WTC11 (cell line): ENCODE data around the gene ZNF185. TPM values are rescaled to one million over a fixed set of nuclear protein-coding genes. Genes with fewer than 3 reads are reported as not detected.

Source experiments
- ATAC-seq: fragments of 200-7000 bp; cut with Tn5 transposase; 2 replicates; pipeline ENCODE4 v1.10.0; 2021; ENCODE audit warnings: mild to moderate bottlenecking, moderate library complexity
- CTCF ChIA-PET: fragments of 300-600 bp; sonication (Branson Sonifier 250); formaldehyde crosslinking; loops from one replicate; lab custom pipeline; 2021; ENCODE audit warnings: antibody characterized with exemption; lab: Charles Lee
- POLR2A ChIA-PET: fragments of 350-600 bp; sonication (Branson Sonifier 250); formaldehyde crosslinking; loops from one replicate; lab custom pipeline; 2021; ENCODE audit warnings: antibody characterized with exemption; lab: Charles Lee
- DNase-seq: peaks from one replicate; pipeline ENCODE4 v3.0.0; 2021; ENCODE audit warnings: low spot score
- H3K27ac Mint-ChIP-seq: 2 replicates; pipeline ENCODE4 v1.8.0; 2021; ENCODE audit warnings: mixed read lengths
- H3K27me3 Mint-ChIP-seq: 2 replicates; pipeline ENCODE4 v1.8.0; 2021; ENCODE audit warnings: low read depth, mild to moderate bottlenecking, moderate library complexity, mixed read lengths
- H3K36me3 Mint-ChIP-seq: 2 replicates; pipeline ENCODE4 v1.8.0; 2021; ENCODE audit warnings: mixed read lengths
- H3K4me1 Mint-ChIP-seq: 2 replicates; pipeline ENCODE4 v1.8.0; 2022; ENCODE audit warnings: mixed read lengths
- H3K4me3 Mint-ChIP-seq: 2 replicates; pipeline ENCODE4 v1.8.0; 2021; ENCODE audit warnings: mild to moderate bottlenecking, moderate library complexity, mixed read lengths
- H3K9me3 Mint-ChIP-seq: 2 replicates; pipeline ENCODE4 v1.8.0; 2021; ENCODE audit warnings: mixed read lengths
- ATF1 ChIP-seq: sonication (generic); formaldehyde crosslinking; IDR thresholded peaks from 2 replicates; pipeline ENCODE4 v1.8.1; 2023; ENCODE audit warnings: mild to moderate bottlenecking, moderate library complexity, missing genetic modification reagents
- ELF4 ChIP-seq: sonication (generic); formaldehyde crosslinking; IDR thresholded peaks from 2 replicates; pipeline ENCODE4 v1.8.1; 2022; ENCODE audit warnings: low read depth, mild to moderate bottlenecking, moderate library complexity, missing genetic modification reagents
- HMGA2 ChIP-seq: fragments of 250-450 bp; sonication (Bioruptor Pico); IDR thresholded peaks from 2 replicates; pipeline ENCODE4 v1.4.0; 2021; ENCODE audit warnings: mild to moderate bottlenecking, moderate library complexity
- JAZF1 ChIP-seq: fragments of 250-450 bp; sonication (Bioruptor Pico); IDR thresholded peaks from 2 replicates; pipeline ENCODE4 v1.9.0; 2021; ENCODE audit warnings: moderate library complexity, mild to moderate bottlenecking, inconsistent platforms
- MYBL2 ChIP-seq: sonication (generic); formaldehyde crosslinking; IDR thresholded peaks from 2 replicates; pipeline ENCODE4 v1.8.1; 2023; ENCODE audit warnings: mild to moderate bottlenecking, moderate library complexity, missing genetic modification reagents
- SMAD3 ChIP-seq: sonication (generic); formaldehyde crosslinking; IDR thresholded peaks from 2 replicates; pipeline ENCODE4 v1.8.0; 2022; ENCODE audit warnings: missing genetic modification reagents, mild to moderate bottlenecking, borderline replicate concordance
- ZBTB21 ChIP-seq: sonication (generic); formaldehyde crosslinking; IDR thresholded peaks from 2 replicates; pipeline ENCODE4 v1.8.1; 2023; ENCODE audit warnings: mild to moderate bottlenecking, missing genetic modification reagents, borderline replicate concordance
- total RNA-seq: library from RNA; stranded (reverse); gene quantifications from 3 replicates; pipeline ENCODE4 v1.2.3, GENCODE V29; 2021
- TF ChIP-seq, protein P1 (sequence below): sonication (generic); formaldehyde crosslinking; IDR thresholded peaks from 2 replicates; pipeline ENCODE4 v1.8.0; 2022; ENCODE audit warnings: mild to moderate bottlenecking, missing genetic modification reagents
- TF ChIP-seq, protein P2 (sequence below): sonication (generic); formaldehyde crosslinking; IDR thresholded peaks from 2 replicates; pipeline ENCODE4 v1.8.0; 2022; ENCODE audit warnings: missing genetic modification reagents
- TF ChIP-seq, protein P3 (sequence below): sonication (generic); formaldehyde crosslinking; IDR thresholded peaks from 2 replicates; pipeline ENCODE4 v1.8.0; 2022; ENCODE audit warnings: mild to moderate bottlenecking, missing genetic modification reagents
- TF ChIP-seq, protein P4 (sequence below): sonication (generic); formaldehyde crosslinking; IDR thresholded peaks from 2 replicates; pipeline ENCODE4 v1.8.1; 2022; ENCODE audit warnings: missing genetic modification reagents, borderline replicate concordance
- TF ChIP-seq, protein P5 (sequence below): sonication (generic); formaldehyde crosslinking; IDR thresholded peaks from 2 replicates; pipeline ENCODE4 v1.8.1; 2022; ENCODE audit warnings: low read depth, mild to moderate bottlenecking, moderate library complexity, missing genetic modification reagents, borderline replicate concordance
- TF ChIP-seq, protein P6 (sequence below): sonication (generic); formaldehyde crosslinking; conservative IDR thresholded peaks from 2 replicates; pipeline ENCODE4 v1.8.1; 2022; ENCODE audit warnings: mild to moderate bottlenecking, missing genetic modification reagents
- TF ChIP-seq, protein P7 (sequence below): sonication (generic); formaldehyde crosslinking; IDR thresholded peaks from 2 replicates; pipeline ENCODE4 v1.8.1; 2022; ENCODE audit warnings: mild to moderate bottlenecking, missing genetic modification reagents, moderate library complexity, borderline replicate concordance

Gene ZNF185
- total RNA-seq, 1 experiment from 2014 or later: 8.2 TPM

DNA sequence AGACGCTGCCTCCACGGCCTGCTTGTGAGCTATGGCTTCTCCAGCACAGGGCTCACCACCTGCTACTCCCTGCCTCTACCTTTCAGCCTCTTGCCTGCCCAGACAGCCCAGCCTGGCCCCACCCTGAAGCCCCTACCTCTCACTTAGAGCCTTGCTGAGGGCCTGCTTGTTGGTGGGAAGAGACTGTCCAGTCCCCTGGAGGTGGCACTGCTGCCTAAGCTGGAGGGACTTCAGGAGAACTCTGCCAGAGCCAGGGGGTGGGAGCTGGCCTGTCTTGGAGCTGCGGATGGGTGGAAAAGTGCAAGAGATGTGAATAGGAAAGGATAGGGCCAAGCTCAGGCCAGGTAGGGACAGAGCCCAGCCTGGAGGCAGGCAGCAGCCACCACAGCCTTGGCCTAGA, 2.7 kb upstream of the ZNF185 start:
- Mint-ChIP-seq H3K27me3 (peaks cover 33% of the 10 kb centered on the region), H3K9me3 (no peaks in the 10 kb centered on the region), H3K4me1 (peaks cover 59% of the 10 kb centered on the region), H3K27ac (no peak overlapping the region), H3K4me3 (no peak overlapping the region), H3K36me3 (no peaks in the 10 kb centered on the region)
- ChIA-PET POLR2A (no interaction called here), CTCF (interaction anchor here (0.6 to 3.0 kb wide), 5 partner anchors 9 to 497 kb away, joined by 3 to 17 read pairs (median 5); no protein-coding TSS in a partner anchor)
- ATAC-seq: no peak
- TF ChIP-seq ZBTB21 (CRISPR knock-in tag) (no peak), HMGA2 (no peak), MYBL2 (CRISPR knock-in tag) (no peak), SMAD3 (CRISPR knock-in tag) (no peak), JAZF1 (CRISPR knock-in tag) (no peak), ELF4 (CRISPR knock-in tag) (no peak), ATF1 (CRISPR knock-in tag) (no peak)
- TF ChIP-seq, protein P1, sequence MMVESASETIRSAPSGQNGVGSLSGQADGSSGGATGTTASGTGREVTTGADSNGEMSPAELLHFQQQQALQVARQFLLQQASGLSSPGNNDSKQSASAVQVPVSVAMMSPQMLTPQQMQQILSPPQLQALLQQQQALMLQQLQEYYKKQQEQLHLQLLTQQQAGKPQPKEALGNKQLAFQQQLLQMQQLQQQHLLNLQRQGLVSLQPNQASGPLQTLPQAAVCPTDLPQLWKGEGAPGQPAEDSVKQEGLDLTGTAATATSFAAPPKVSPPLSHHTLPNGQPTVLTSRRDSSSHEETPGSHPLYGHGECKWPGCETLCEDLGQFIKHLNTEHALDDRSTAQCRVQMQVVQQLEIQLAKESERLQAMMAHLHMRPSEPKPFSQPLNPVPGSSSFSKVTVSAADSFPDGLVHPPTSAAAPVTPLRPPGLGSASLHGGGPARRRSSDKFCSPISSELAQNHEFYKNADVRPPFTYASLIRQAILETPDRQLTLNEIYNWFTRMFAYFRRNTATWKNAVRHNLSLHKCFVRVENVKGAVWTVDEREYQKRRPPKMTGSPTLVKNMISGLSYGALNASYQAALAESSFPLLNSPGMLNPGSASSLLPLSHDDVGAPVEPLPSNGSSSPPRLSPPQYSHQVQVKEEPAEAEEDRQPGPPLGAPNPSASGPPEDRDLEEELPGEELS (CRISPR knock-in tag): no peak
- TF ChIP-seq, protein P2, sequence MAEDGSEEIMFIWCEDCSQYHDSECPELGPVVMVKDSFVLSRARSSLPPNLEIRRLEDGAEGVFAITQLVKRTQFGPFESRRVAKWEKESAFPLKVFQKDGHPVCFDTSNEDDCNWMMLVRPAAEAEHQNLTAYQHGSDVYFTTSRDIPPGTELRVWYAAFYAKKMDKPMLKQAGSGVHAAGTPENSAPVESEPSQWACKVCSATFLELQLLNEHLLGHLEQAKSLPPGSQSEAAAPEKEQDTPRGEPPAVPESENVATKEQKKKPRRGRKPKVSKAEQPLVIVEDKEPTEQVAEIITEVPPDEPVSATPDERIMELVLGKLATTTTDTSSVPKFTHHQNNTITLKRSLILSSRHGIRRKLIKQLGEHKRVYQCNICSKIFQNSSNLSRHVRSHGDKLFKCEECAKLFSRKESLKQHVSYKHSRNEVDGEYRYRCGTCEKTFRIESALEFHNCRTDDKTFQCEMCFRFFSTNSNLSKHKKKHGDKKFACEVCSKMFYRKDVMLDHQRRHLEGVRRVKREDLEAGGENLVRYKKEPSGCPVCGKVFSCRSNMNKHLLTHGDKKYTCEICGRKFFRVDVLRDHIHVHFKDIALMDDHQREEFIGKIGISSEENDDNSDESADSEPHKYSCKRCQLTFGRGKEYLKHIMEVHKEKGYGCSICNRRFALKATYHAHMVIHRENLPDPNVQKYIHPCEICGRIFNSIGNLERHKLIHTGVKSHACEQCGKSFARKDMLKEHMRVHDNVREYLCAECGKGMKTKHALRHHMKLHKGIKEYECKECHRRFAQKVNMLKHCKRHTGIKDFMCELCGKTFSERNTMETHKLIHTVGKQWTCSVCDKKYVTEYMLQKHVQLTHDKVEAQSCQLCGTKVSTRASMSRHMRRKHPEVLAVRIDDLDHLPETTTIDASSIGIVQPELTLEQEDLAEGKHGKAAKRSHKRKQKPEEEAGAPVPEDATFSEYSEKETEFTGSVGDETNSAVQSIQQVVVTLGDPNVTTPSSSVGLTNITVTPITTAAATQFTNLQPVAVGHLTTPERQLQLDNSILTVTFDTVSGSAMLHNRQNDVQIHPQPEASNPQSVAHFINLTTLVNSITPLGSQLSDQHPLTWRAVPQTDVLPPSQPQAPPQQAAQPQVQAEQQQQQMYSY: no peak
- TF ChIP-seq, protein P3, sequence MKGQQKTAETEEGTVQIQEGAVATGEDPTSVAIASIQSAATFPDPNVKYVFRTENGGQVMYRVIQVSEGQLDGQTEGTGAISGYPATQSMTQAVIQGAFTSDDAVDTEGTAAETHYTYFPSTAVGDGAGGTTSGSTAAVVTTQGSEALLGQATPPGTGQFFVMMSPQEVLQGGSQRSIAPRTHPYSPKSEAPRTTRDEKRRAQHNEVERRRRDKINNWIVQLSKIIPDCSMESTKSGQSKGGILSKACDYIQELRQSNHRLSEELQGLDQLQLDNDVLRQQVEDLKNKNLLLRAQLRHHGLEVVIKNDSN (CRISPR knock-in tag): no peak
- TF ChIP-seq, protein P4, sequence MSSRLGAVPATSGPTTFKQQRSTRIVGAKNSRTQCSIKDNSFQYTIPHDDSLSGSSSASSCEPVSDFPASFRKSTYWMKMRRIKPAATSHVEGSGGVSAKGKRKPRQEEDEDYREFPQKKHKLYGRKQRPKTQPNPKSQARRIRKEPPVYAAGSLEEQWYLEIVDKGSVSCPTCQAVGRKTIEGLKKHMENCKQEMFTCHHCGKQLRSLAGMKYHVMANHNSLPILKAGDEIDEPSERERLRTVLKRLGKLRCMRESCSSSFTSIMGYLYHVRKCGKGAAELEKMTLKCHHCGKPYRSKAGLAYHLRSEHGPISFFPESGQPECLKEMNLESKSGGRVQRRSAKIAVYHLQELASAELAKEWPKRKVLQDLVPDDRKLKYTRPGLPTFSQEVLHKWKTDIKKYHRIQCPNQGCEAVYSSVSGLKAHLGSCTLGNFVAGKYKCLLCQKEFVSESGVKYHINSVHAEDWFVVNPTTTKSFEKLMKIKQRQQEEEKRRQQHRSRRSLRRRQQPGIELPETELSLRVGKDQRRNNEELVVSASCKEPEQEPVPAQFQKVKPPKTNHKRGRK (CRISPR knock-in tag): no peak
- TF ChIP-seq, protein P5, sequence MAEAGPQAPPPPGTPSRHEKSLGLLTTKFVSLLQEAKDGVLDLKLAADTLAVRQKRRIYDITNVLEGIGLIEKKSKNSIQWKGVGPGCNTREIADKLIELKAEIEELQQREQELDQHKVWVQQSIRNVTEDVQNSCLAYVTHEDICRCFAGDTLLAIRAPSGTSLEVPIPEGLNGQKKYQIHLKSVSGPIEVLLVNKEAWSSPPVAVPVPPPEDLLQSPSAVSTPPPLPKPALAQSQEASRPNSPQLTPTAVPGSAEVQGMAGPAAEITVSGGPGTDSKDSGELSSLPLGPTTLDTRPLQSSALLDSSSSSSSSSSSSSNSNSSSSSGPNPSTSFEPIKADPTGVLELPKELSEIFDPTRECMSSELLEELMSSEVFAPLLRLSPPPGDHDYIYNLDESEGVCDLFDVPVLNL (CRISPR knock-in tag): no peak
- TF ChIP-seq, protein P6, sequence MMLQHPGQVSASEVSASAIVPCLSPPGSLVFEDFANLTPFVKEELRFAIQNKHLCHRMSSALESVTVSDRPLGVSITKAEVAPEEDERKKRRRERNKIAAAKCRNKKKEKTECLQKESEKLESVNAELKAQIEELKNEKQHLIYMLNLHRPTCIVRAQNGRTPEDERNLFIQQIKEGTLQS (CRISPR knock-in tag): no peak
- TF ChIP-seq, protein P7, sequence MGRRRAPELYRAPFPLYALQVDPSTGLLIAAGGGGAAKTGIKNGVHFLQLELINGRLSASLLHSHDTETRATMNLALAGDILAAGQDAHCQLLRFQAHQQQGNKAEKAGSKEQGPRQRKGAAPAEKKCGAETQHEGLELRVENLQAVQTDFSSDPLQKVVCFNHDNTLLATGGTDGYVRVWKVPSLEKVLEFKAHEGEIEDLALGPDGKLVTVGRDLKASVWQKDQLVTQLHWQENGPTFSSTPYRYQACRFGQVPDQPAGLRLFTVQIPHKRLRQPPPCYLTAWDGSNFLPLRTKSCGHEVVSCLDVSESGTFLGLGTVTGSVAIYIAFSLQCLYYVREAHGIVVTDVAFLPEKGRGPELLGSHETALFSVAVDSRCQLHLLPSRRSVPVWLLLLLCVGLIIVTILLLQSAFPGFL: no peak
- DNase-seq: no peak
